ENCODE data around the gene USP33. TPM values are rescaled to one million over a fixed set of nuclear protein-coding genes. Genes with fewer than 3 reads are reported as not detected.

Gene USP33
- total and polyA plus RNA-seq, 9 of the 15 experiments (the other 6 are each of a cell fraction or from before 2014, with no cell fraction given): 22.4 to 83.5 (median 44.7) TPM

- Histone ChIP-seq H2AFZ (ENCODE audit: low read depth, low read length) (no peak overlapping the region), H3K4me1 (replicated peaks in 1 of 2; ENCODE audit: control insufficient read depth in 2 of 2, insufficient read depth in 2 of 2, low read length in 2 of 2) (peaks cover 3 to 17% of the 10 kb centered on the region in 2 experiments; a peak in 4 of 5 replicates), H3K4me2 (ENCODE audit: insufficient read depth, low read length) (no peak overlapping the region), H3K27ac (ENCODE audit: extremely low read depth, low read depth, low read length) (no peak overlapping the region; the same call in 2 of the 3 replicates), H3K36me3 (ENCODE audit: control insufficient read depth, insufficient read depth, low read length) (peaks cover 46% of the 10 kb centered on the region), H3K9me3 (replicated peaks; ENCODE audit: control insufficient read depth, insufficient read depth, low read depth, low read length) (no peaks in the 10 kb centered on the region), H3K9me1 (ENCODE audit: control insufficient read depth, insufficient read depth, low read length) (no peaks in the 10 kb centered on the region), H3K4me3 (no peak overlapping the region), H4K20me1 (replicated peaks; ENCODE audit: control insufficient read depth, insufficient read depth, low read length) (no peaks in the 10 kb centered on the region), H3K9ac (ENCODE audit: insufficient read depth in 1 of 2, low read depth in 2 of 2, low read length in 2 of 2) (no peak overlapping the region), H3K27me3 (ENCODE audit: control insufficient read depth in 2 of 2, insufficient read depth in 2 of 2, low read length in 2 of 2) (no peaks in the 10 kb centered on the region), H3K79me2 (ENCODE audit: control insufficient read depth, insufficient read depth, low read length) (no peaks in the 10 kb centered on the region)
- TF ChIP-seq ATF3 (IDR thresholded peaks at IDR 0.05) (peak; percentile 54; the same call in 1 of the 2 replicates), ATF3 (CRISPR knock-in tag; conservative IDR thresholded peaks at IDR 0.05) (no peak), MYBL2 (IDR thresholded peaks at IDR 0.05; ENCODE audit: low read depth) (no peak), MYBL2 (CRISPR knock-in tag; IDR thresholded peaks at IDR 0.05; ENCODE audit: borderline replicate concordance) (no peak), ZSCAN32 (CRISPR knock-in tag; IDR thresholded peaks at IDR 0.05) (no peak), ZNF324 (CRISPR knock-in tag; IDR thresholded peaks at IDR 0.05) (no peak), CBX3 (IDR thresholded peaks at IDR 0.05; ENCODE audit: borderline replicate concordance in 1 of 2, low read length in 2 of 2) (no peak), MEF2A (IDR thresholded peaks at IDR 0.05; ENCODE audit: control insufficient read depth, low read depth, low read length) (no peak), ELF4 (CRISPR knock-in tag; IDR thresholded peaks at IDR 0.05) (no peak), POLR2B (IDR thresholded peaks at IDR 0.05; ENCODE audit: low read depth, partially characterized antibody) (peak; percentile 15), ZNF274 (IDR thresholded peaks at IDR 0.05; ENCODE audit: borderline replicate concordance, low read depth, low read length) (no peak), KLF6 (CRISPR knock-in tag; IDR thresholded peaks at IDR 0.05; ENCODE audit: borderline replicate concordance) (no peak), ZNF184 (CRISPR knock-in tag; IDR thresholded peaks at IDR 0.05) (no peak), CREBBP (IDR thresholded peaks at IDR 0.05; ENCODE audit: low read depth, low read length) (no peak), MAZ (CRISPR knock-in tag; conservative IDR thresholded peaks at IDR 0.05 in 1 of 2, IDR thresholded peaks at IDR 0.05 in 1 of 2) (no peak), ZNF668 (CRISPR knock-in tag; IDR thresholded peaks at IDR 0.05) (no peak)
- TF ChIP-seq, protein P1, sequence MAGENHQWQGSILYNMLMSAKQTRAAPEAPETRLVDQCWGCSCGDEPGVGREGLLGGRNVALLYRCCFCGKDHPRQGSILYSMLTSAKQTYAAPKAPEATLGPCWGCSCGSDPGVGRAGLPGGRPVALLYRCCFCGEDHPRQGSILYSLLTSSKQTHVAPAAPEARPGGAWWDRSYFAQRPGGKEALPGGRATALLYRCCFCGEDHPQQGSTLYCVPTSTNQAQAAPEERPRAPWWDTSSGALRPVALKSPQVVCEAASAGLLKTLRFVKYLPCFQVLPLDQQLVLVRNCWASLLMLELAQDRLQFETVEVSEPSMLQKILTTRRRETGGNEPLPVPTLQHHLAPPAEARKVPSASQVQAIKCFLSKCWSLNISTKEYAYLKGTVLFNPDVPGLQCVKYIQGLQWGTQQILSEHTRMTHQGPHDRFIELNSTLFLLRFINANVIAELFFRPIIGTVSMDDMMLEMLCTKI (IDR thresholded peaks at IDR 0.05; ENCODE audit: partially characterized antibody): no peak
- TF ChIP-seq, protein P2, sequence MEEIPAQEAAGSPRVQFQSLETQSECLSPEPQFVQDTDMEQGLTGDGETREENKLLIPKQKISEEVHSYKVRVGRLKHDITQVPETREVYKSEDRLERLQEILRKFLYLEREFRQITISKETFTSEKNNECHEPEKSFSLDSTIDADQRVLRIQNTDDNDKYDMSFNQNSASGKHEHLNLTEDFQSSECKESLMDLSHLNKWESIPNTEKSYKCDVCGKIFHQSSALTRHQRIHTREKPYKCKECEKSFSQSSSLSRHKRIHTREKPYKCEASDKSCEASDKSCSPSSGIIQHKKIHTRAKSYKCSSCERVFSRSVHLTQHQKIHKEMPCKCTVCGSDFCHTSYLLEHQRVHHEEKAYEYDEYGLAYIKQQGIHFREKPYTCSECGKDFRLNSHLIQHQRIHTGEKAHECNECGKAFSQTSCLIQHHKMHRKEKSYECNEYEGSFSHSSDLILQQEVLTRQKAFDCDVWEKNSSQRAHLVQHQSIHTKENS (CRISPR knock-in tag; IDR thresholded peaks at IDR 0.05): no peak
- in situ Hi-C loops (cut with MboI) (loop anchor here (10.0 kb wide), 1 partner anchor 198 kb away; no protein-coding TSS in a partner anchor), intact Hi-C loops (cut with micrococcal nuclease) (loop anchor here (2.0 kb wide), 1 partner anchor 52 kb away; the partner anchor contains the start of gene USP33)
- ATAC-seq: no peak
- DNase-seq (ENCODE audit: extremely low read depth in 1 of 4, low spot score in 3 of 4): no peak
- CTCF ChIA-PET (ENCODE audit: low intra/inter-chr PET ratio): no interaction called here
- no TSS peak for BruUV-seq (replicated peaks)
- POLR2A ChIA-PET: interaction anchor here (1.3 kb wide), 1 partner anchor 23 kb away, joined by 4 read pairs; no protein-coding TSS in a partner anchor
- WGBS (ENCODE audit: insufficient coverage, low coverage, missing lambda C conversion rate): 75% methylated on average over 4 of the region's 4 CpGs
- FAIRE-seq: peak; percentile 52
These were observed 53.3 kb downstream of the USP33 start for GRCh38 chr1:77706321-77706720.
